Liver (tissue), 9 donors: Measurements from ENCODE around the gene GTSE1. TPM values are rescaled to one million over a fixed set of nuclear protein-coding genes. Genes with fewer than 3 reads are reported as not detected.

Experiments used
- DNase-seq: peaks from one replicate; pipeline ENCODE4 v3.0.0-alpha.2; 2017; ENCODE audit warnings: low spot score
- H3K27ac ChIP-seq, 2 donors: one replicate each; pipeline ENCODE4 v1.7.0; 2013; ENCODE audit warnings: inconsistent platforms in 2 of 2, low read length in 2 of 2, control low read depth in 1 of 2, low read depth in 1 of 2, mild to moderate bottlenecking in 1 of 2
- H3K27me3 ChIP-seq, 4 donors: one replicate each; pipeline versions ENCODE4 v1.6.1 to v1.7.0; 2013; ENCODE audit warnings: low read length in 3 of 4, inconsistent platforms in 1 of 4, mild to moderate bottlenecking in 1 of 4, moderate library complexity in 1 of 4; ENCODE audit not compliant: control insufficient read depth in 4 of 4, insufficient read depth in 4 of 4
- H3K36me3 ChIP-seq, 4 donors: one replicate each; pipeline versions ENCODE4 v1.6.1 to v1.7.0; 2013; ENCODE audit warnings: low read length in 3 of 4, mild to moderate bottlenecking in 3 of 4, low read depth in 1 of 4, moderate library complexity in 1 of 4; ENCODE audit not compliant: control insufficient read depth in 4 of 4, insufficient read depth in 3 of 4
- H3K4me1 ChIP-seq, 4 donors: one replicate each; pipeline versions ENCODE4 v1.6.1 to v1.7.0; 2013; ENCODE audit warnings: low read length in 3 of 4, mild to moderate bottlenecking in 3 of 4, moderate library complexity in 1 of 4; ENCODE audit not compliant: control insufficient read depth in 4 of 4, insufficient read depth in 4 of 4
- H3K4me3 ChIP-seq, 3 donors: one replicate each; pipeline versions ENCODE4 v1.6.1 to v1.7.0; 2013; ENCODE audit warnings: low read length in 3 of 3, control low read depth in 1 of 3, low read depth in 1 of 3, mild to moderate bottlenecking in 1 of 3
- H3K9ac ChIP-seq, 2 donors: one replicate each; pipeline ENCODE4 v1.7.0; 2013; ENCODE audit warnings: low read length in 2 of 2, mild to moderate bottlenecking in 2 of 2, moderate library complexity in 2 of 2, control low read depth in 1 of 2, low read depth in 1 of 2
- H3K9me3 ChIP-seq, 4 donors: one replicate each; pipeline versions ENCODE4 v1.6.1 to v1.7.0; 2013; ENCODE audit warnings: low read length in 3 of 4; ENCODE audit not compliant: control insufficient read depth in 4 of 4
- ATF3 ChIP-seq: IDR thresholded peaks from 2 replicates; pipeline ENCODE4 v1.6.1; 2016; ENCODE audit warnings: antibody characterized with exemption
- CTCF ChIP-seq: fragments of 150-350 bp; IDR thresholded peaks from 2 replicates; pipeline ENCODE4 v1.5.1; 2017; ENCODE audit warnings: improper control_type of control experiment, low read depth, low read length; ENCODE audit not compliant: missing input control
- FOXA1 ChIP-seq: IDR thresholded peaks from 2 replicates; pipeline ENCODE4 v1.6.1; 2016; ENCODE audit warnings: antibody characterized with exemption
- FOXA2 ChIP-seq: IDR thresholded peaks from 2 replicates; pipeline ENCODE4 v1.6.1; 2016; ENCODE audit warnings: antibody characterized with exemption
- GABPA ChIP-seq, 2 donors: IDR thresholded peaks in 1 of 2; conservative IDR thresholded peaks in 1 of 2; 2 replicates each; pipeline ENCODE4 v1.6.1; 2016; ENCODE audit warnings: antibody characterized with exemption in 2 of 2, mild to moderate bottlenecking in 1 of 2, moderate library complexity in 1 of 2
- HNF4A ChIP-seq, 2 donors: conservative IDR thresholded peaks; 2 replicates each; pipeline ENCODE4 v1.6.1; 2016; ENCODE audit warnings: antibody characterized with exemption in 2 of 2, mild to moderate bottlenecking in 2 of 2
- HNF4G ChIP-seq: IDR thresholded peaks from 2 replicates; pipeline ENCODE4 v1.6.1; 2016; ENCODE audit warnings: antibody characterized with exemption
- JUND ChIP-seq, 2 donors: IDR thresholded peaks; 2 replicates each; pipeline ENCODE4 v1.6.1; 2016; ENCODE audit warnings: antibody characterized with exemption in 2 of 2
- MAX ChIP-seq: IDR thresholded peaks from 2 replicates; pipeline ENCODE4 v1.6.1; 2016; ENCODE audit warnings: antibody characterized with exemption
- NR2F2 ChIP-seq: IDR thresholded peaks from 2 replicates; pipeline ENCODE4 v1.6.1; 2016; ENCODE audit warnings: antibody characterized with exemption
- RAD21 ChIP-seq, 2 donors: IDR thresholded peaks; 2 replicates each; pipeline ENCODE4 v1.6.1; 2016; ENCODE audit warnings: antibody characterized with exemption in 2 of 2, mild to moderate bottlenecking in 2 of 2
- REST ChIP-seq: IDR thresholded peaks from 2 replicates; pipeline ENCODE4 v1.6.1; 2016; ENCODE audit warnings: antibody characterized with exemption, mild to moderate bottlenecking
- RXRA ChIP-seq, 2 donors: IDR thresholded peaks; 2 replicates each; pipeline ENCODE4 v1.6.1; 2017 to 2018; ENCODE audit warnings: antibody characterized with exemption in 2 of 2, mild to moderate bottlenecking in 1 of 2
- TAF1 ChIP-seq: conservative IDR thresholded peaks from 2 replicates; pipeline ENCODE4 v1.6.1; 2016; ENCODE audit warnings: antibody characterized with exemption, mild to moderate bottlenecking
- YY1 ChIP-seq: IDR thresholded peaks from 2 replicates; pipeline ENCODE4 v1.6.1; 2016; ENCODE audit warnings: antibody characterized with exemption, mild to moderate bottlenecking
- ZBTB33 ChIP-seq: IDR thresholded peaks from 2 replicates; pipeline ENCODE4 v1.6.1; 2016; ENCODE audit warnings: antibody characterized with exemption
- whole genome bisulfite sequencing: extraction: QIAGEN DNeasy Blood & Tissue Kit; methylation state at CpG from one replicate; pipeline ENCODE4 v1.1.7; 2013; 5-methylcytosine and 5-hydroxymethylcytosine counted together
- polyA plus RNA-seq, 2 donors: library from polyadenylated mRNA; stranded (reverse) in 1 of 2; unstranded in 1 of 2; fragments of 200-250 nt in 1 of 2; fragments of >200 nt in 1 of 2; fragmentation: Nextera tagmentation in 1 of 2; extraction: Ambion mirVana in 1 of 2; gene quantifications; one replicate each; pipeline versions ENCODE4 v1.2.1 to v1.2.3, GENCODE V29; 2013 to 2015
- total RNA-seq, 2 donors: library from RNA; depleted of rRNA; stranded (reverse); fragments of >200 nt; gene quantifications; one replicate each; pipeline ENCODE4 v1.2.3, GENCODE V29; 2014
- donor health status: healthy.
- donor health status: healthy.
- donor health status: healthy.
- donor health status: healthy.
- donor health status: healthy.

Gene GTSE1
- total and polyA plus RNA-seq, 4 donors, result 0.17 to 13.9 (median 0.85) TPM

GRCh38 chr22:46352276-46352675 lies 55.6 kb downstream of the GTSE1 start:
- no peak overlapping the region for H3K27ac ChIP-seq
- no peaks in the 10 kb centered on the region for H3K27me3 ChIP-seq
- no peaks in the 10 kb centered on the region for H3K9me3 ChIP-seq
- no peak overlapping the region for H3K9ac ChIP-seq
- no peak for DNase-seq
- TF ChIP-seq MAX, result no peak
- TF ChIP-seq CTCF, result no peak
- no peak for TF ChIP-seq RXRA (IDR thresholded peaks at IDR 0.05)
- no peak for TF ChIP-seq ATF3
- no peak for TF ChIP-seq ZBTB33
- TF ChIP-seq HNF4A (conservative IDR thresholded peaks at IDR 0.05), result no peak
- no peak for TF ChIP-seq GABPA (IDR thresholded peaks at IDR 0.05 in 1 of 2, conservative IDR thresholded peaks at IDR 0.05 in 1 of 2)
- TF ChIP-seq YY1, result no peak
- no peak for TF ChIP-seq FOXA2
- TF ChIP-seq JUND (IDR thresholded peaks at IDR 0.05), result no peak
- no peak for TF ChIP-seq REST
- no peak for TF ChIP-seq NR2F2
- no peak for TF ChIP-seq RAD21 (IDR thresholded peaks at IDR 0.05)
- no peak for TF ChIP-seq HNF4G
- TF ChIP-seq TAF1, result no peak
- TF ChIP-seq FOXA1, result no peak
- 94% methylated on average over 10 of the region's 10 CpGs for WGBS
- no peak overlapping the region for H3K4me3 ChIP-seq
- peaks cover 18 to 71% (median 38%) of the 10 kb centered on the region in 4 donors for H3K36me3 ChIP-seq
- H3K4me1 ChIP-seq, result no peaks in the 10 kb centered on the region
